Activated T-cell treated with anti-CD3 and anti-CD28 coated beads for 48 hours (primary cell): Measurements from ENCODE around the gene BMP6.

Experiments used
- DNase-seq: peaks from one replicate; pipeline ENCODE4 v3.0.0-alpha.2; 2020; ENCODE audit warnings: low read depth

The BMP6 gene

DNA sequence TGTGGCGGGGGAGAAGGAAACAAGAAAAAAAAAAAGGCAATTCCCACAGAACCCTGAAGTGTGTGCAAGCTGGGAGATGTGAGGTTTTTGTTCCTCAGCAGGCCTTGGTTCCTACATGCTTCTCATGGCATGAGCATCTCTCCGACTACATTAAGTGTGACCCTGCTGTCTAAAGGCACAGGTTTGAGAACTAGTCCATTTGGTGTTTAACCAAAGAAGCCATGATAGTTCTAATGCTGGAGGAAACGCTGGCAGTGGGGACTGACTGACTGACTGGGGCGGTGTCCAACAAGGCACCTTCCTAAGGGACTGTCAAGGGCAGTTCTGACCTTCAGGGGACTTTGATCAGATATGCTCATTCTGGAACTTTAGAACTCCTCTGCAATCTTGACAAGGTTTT, 180.8 kb downstream of the BMP6 start:
- no peak for DNase-seq

DNA sequence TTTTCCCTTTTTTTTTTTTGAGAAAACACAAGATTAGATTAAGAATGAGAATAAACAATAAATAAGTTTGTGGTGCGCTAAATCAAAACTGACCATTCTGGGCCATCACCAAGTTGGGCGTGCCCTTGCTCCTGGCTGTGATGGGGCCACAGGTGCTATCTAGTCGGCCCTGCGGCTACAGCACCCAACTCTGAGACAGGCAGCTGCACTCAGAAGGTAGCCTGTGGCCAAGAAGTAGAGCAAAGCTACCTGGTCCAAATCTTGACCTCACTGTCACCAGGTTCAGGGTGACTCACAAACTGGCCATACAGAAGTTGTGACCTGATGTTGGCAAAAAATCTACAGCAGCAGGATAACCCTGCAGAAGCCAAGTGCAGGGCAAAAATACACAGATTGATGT, 181.3 kb downstream of the BMP6 start:
- no peak for DNase-seq

DNA sequence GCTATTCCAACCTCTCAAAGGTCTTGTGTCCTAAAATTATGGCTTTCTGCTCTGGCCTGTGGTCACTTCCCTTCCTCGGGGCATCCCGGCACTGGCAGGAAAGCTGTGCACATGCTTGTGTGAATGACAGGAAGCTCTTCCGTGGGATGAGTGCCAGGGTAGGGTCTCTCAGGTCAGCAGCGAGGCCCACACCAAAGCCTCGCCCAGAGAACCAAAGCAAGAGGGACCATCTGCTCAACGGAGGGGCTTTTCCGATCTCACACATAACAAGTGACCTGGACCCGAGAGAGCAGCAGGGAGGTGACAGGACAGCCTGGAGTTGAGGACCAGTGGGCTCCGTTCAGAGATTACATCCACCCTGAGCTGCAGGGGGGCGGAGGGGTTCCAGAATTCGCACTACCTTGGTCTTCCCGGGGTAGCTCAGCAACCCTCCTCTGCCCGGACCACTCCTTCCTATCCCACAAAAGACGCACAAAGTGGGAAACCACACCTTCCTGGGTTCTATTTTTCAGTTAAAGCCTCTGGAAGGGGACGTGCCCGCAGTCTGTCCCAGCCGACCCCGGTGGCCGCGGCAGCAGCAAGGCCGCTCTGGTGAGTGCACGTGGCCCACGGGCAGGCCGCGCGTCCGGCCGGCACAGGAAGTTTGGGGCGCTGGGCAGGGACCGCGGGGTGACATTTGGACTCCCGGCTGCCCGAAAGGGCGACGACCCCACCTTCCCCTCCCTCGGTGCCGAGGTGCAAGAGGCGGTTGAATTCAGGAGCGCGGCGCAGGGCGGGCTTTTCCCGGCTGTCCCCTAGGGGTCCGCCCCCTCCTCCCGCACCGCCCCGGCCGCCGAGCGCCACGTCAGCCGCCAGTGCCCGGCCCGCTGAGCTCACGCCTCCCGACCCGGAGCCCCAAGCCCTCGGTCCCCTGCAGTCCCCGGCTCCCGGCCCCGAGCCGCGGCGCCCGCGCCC, 183.7 kb downstream of the BMP6 start:
- peak; percentile 57 for DNase-seq

DNA sequence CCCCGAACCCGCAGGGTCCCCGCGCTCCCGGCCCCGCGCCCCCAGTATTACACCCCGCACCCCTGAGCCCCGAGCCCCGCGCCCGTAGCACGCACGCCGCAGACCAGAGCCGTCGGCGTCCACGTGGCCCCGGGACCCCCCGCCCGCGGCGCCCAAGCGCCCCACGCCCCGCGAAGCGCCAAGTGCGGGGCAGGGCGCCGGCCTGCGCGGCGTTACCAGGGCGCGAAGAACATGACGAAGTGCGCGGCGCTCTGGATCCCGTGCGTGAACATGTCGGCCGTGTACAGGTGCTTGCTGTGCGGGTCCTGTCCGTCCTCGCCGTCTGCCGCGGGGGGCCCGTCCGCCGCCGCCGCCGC, 184.4 kb downstream of the BMP6 start:
- DNase-seq, result no peak

DNA sequence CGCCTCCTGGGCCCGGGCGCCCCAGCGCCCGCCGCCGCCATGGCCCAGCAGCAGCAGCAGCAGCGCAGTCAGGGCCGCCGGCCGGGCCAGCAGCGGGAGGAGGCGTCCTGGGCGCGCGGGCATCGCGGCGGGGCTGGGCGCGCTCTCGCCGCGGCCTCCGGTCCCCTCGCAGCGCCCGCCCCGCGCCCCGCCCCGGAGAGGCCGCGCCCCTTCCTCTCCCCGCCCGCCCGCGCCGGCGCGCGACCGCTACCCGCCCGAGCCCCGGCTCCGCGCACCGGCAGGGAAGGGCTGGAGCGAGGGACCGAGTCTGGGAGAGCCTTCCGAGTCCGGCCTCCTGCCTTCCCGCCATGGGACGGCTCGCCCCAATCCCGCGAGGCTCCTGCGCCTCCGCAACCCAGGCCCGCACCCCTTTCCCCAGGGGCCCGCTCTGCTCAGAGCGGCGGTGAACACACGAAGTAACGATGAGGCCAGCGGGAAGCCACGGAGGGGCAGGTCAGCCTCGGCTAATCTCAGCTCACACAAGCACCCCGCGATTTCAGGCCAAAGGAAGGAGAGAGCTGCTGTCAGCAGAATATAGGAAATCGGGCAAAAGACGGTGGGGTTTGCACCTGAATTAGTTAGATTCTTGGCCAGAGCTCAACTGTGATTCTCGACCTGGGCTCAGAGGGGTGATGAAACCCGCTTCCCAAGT, 184.9 kb downstream of the BMP6 start, which contains the start of gene TXNDC5:
TSS of gene TXNDC5 (minus strand) at position 135 of the 691 bp plus-strand sequence. CDS start at position 123, 12 bp downstream.
- peak; percentile 72 for DNase-seq

DNA sequence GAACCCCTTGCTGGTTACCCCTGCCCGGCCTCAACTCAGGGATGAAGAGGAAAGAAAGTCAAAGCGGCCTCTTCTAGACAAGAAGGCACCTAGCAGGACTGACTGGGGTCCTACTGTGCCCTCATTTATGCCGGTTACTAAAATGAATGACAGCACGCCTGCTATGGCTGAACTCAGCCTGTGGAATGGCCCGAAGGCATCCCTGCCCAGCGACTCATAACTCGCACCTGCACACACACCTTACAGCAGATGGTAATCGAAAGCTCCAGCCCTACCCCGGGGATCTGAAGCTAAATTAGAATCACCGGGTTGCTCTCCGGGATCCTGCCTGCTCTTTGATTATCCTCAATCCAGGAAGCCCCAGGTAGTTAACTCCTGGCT, 185.4 kb downstream of the BMP6 start:
- no peak for DNase-seq

DNA sequence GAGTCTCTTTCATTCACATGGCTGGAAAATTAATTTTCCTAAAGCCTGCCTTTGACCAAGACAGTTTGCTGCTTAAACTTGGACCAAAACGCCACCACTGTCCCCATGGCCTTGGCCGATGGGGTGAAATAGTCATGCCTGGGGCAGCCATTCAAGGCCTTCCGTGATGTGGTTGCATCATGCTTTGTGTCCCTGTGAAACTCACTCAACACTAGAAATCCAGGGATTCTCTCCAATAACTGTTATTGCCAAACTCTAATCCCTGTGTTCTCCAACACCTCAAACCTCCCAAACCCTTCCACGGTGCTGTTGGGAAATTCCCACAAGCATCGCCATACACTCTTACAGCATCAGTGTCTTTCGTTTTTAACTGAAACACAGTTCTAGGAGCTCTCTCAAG, 186.1 kb downstream of the BMP6 start:
- no peak for DNase-seq

DNA sequence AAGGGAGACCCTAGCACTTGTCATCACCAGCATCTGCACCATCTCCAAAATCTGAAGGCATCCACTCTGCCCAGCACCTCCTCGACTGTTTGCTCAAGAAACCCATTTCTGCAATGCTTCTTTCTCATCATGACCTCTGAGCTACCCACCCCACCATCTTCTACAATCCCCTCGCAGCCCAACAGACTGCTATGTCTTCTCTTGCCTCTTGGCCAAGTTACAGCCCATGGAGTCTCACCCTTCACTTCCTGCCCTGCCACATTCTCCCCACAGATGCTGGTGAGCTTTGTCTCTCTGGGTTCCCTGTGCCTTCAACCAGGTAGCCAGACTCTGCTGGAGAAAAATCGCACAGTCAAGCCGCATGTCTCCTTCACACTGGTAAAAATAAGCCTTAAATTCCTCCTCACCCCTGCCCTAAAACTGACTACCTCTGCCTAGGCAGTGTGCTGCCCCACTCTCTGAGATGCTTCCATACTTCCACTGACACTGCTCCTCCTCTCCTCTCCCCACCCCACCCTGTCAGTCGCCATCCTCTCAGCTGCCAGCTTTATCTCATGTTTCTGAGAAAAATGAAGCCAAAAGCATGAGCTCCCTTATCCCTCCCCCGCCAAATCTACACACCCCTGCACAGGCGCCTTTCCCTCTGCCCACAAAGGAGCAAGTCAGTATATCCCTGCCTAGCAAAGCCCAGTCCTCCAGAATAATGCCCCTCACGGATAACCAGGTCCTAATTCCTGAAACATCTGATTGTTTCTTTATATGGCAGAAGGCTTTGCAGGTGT, 187.0 kb downstream of the BMP6 start:
- no peak for DNase-seq

DNA sequence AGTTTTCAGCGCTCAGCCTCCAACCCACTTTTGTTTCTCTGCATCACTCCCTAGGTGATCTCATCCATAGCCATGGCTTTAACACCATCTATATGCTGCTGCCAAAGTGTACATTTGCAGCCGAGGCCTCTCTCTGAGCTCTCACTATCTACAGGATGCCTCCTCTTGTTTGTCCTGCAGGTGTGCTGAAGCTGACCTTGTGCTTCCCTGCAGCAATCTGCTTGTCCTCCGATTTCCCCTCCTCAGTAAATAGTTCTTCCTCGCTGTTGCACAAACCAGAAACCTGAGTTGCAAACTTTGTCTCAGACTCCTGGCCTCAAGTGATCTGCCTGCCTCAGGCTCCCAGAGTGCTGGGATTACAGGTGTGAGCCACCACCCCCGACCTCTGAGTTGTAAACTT, 188.4 kb downstream of the BMP6 start:
- no peak for DNase-seq

DNA sequence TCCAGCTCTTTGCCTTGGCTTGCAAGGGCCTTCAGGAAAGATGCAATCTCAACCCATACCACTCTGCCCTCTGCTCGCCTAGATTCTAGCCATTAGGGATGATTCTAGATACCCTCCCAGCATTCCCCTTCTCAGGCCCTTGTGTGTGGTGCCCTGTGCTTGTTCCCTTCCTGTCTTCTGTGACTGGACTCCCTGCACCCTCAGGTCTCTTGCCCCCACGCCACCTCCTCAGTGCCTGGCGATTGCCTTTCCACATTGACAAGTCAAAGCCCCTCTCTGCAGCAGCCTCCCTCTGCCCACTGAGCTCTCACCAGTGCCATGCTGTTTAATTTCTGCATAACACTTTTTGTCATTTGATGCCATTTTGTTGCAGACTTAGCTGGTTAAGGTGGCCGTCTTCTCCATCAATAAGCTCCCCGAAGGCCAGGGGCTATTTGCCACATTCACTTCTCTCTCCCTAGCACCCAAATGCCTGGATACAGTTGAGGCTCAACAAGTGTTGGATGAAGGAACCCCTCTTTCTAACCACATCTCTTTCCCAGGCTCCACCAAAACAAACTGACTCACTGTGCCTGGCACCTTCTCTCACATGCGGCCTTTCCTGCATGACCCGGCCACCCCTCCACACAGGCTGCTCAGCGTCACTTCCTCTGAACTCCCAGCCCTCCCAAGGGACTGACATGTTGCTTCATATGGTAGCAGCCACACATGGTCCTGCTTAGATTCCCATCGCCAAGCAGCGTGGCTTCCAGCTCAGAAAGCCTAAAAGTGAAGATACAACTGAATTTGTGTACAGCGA, 189.3 kb downstream of the BMP6 start:
- DNase-seq, result no peak

DNA sequence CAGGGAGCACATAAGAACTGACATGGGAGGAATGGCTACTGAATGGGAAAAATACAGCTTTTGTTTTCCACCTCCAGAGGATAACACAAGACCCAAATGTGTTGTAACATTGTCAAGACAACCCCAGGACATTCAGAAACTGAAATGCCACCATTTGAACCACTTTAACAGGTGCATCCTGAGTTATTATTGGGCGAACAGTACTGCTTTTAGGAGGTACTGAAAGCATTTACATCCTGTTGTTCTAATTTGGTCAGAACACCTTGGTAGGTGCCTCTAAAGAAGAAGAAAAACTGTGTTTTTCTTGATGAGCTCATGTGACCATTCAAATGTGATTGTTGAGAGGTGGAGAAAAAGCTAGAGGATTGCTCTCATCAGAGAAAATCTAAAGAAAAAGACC, 191.1 kb downstream of the BMP6 start:
- DNase-seq, result no peak

DNA sequence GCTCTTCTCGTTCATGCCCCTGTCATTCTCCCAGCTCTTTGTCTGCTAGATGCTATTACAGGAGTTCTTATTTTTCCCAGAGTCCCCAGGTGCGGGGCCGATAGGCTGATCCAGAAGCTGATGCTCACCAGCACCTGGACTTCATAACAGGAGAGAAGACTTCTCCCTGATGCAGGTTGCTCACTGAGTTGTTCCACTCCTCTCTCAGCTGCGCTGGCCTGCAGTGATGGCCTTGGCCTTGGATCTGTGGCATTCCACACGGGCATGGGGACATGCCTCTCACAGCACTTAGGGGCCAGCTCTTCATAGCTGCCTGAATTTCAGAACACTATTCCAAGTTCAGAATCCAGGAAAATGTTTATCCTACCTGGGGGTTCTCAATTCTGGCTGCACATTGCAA, 191.8 kb downstream of the BMP6 start:
- no peak for DNase-seq

DNA sequence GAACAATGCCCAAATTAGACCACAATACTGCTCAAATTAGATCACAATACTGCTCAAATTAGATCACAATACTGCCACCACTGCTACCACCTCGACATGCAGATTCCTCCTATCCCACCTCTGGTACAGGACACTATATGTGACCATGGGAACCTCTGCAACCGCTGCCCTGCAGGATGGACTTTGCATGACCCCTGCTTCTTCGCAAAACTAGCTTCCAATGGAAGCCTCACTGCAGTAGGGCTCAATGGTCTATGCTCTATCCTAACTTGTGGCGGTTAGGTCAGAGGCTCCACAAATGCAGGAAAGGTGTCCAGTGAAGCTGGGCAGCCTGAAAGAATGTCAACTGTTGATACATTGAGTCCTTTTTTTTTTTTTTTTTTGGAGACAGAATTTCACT, 192.5 kb downstream of the BMP6 start:
- no peak for DNase-seq

DNA sequence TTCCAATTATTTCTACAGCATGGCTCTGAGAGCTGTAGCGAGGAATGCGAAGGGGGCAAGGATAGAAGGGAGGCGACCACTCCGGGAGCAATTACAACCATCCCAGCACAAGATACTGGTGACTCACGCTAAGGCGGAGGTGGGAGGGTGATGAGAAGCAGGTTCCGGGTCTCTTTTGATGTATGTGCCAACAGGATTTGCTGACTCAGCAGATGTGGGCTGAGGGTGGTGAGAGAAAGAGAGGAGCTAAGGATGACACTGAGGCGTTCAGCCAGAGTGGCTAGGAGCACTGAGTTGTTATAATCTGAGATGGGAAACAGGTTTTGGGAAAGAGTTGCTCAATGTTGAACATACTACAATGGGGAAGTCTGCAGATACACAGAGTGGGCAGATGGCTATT, 194.0 kb downstream of the BMP6 start:
- peak; percentile 36 for DNase-seq

DNA sequence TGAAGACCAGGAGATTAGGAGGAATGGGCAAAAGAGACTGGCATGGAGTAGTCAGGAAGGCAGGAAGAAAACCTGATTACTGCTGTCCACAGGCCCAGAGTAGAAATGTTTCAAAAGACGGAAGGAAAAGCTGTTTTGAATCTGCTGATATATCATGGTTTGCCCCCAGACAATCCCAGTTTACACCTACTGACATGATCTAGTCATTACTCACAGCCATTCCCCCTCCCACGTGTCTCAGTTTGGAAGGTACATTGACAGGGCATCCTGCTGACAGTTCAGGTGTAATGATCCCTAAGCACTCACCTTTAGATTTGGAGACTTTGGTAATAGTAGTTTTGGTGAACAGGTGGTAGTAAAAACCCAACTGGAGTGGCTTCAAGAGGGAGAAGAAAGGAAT, 194.5 kb downstream of the BMP6 start:
- no peak for DNase-seq

DNA sequence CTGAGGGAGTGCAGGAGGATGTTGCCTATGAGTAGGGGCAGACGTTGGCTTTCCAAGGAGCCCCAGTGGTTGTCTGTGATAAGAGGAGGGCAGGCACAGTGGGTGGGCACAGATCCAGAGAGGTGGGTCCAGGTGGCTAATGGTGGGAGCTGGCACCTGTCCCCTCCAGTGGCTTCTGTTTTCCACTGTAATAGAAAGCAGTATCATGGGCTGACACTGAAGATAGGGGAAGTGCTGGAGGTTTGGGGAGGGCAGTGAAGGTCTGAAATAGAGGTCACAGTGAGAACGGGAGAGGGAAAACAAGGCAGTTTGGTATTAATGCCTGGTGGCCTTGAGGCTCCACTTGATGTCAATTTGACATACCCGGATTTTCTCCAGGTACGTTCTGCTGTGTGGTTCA, 195.1 kb downstream of the BMP6 start:
- DNase-seq, result no peak

DNA sequence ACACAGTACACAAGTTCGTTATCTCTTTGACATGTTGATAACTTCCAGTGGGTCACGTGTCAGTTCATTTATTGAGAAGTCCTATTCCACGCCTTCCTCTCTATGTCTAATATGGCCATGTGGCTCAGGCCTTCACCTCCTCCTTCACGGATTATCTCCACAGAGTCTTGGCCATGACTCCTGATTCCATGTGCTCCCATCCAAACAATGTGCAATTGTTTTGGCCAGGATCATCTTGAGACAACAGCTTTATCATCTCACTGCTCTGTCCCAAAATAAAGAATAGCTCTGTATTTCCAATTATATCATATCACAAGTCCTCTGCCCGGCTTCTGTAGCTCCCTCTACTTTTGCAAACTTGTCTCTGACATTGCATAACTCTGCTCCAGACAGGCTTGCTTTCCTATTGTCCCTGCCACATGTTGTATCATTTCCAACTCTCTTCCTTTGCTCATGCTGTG, 195.8 kb downstream of the BMP6 start:
- no peak for DNase-seq

DNA sequence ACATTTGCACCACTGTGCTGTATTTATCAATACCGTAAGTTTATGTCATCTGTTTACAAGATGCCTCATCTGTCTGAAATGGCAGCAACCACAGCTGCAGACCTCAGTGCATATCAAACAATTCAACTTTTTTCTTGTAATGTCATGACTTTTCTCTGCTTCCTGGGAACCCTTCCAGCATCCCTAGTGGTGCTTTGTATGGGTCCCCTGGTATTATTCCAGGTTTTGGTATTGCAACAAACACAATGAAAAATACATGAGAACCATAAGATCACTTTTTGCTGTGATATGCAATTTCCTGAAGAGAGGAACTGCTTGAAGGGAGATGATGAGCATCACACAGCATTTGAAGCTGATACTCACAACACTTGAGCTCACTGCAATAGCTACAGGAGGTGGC, 196.7 kb downstream of the BMP6 start:
- no peak for DNase-seq

DNA sequence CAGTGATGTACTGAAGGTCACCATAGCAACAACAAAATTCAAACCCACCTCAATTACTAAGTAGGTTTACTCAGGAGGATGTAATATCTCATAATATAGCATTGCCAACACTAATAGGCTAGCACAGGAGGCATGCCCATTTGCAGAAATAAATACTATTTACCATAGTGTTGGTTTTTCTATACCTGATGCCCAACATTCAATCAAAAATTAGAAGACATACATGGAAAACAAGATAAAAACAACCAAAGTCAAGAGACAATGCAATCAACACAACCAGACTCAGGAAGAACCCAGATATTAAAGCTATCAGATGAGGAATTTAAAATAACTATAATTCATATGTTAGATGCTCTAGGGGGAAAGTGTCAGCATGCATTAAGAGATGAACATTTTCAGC, 199.0 kb downstream of the BMP6 start:
- no peak for DNase-seq
